Keratinocyte (primary cell): Measurements from ENCODE around the gene CGGBP1. TPM values are rescaled to one million over a fixed set of nuclear protein-coding genes. Genes with fewer than 3 reads are reported as not detected.

Source experiments
- DNase-seq: peaks from one replicate; pipeline ENCODE4 v3.0.0-alpha.2; 2011; ENCODE audit warnings: low read depth, missing footprints, low spot score
- FAIRE-seq: peaks from 2 replicates; lab custom pipeline; 2011; peaks lifted over from hg19 to GRCh38; lab: Jason Lieb, UNC
- H2AFZ ChIP-seq: 2 replicates; pipeline ENCODE4 v1.6.0; 2012; ENCODE audit warnings: low read length, control low read depth, inconsistent platforms; ENCODE audit not compliant: control insufficient read depth
- H3K27ac ChIP-seq: 2 replicates; pipeline ENCODE4 v1.5.1; 2011; ENCODE audit warnings: low read length; ENCODE audit not compliant: control insufficient read depth, insufficient read depth
- H3K27me3 ChIP-seq: 3 replicates; pipeline ENCODE4 v1.6.0; 2011; ENCODE audit warnings: low read length; ENCODE audit not compliant: control insufficient read depth, insufficient read depth; ENCODE audit errors: extremely low read depth
- H3K36me3 ChIP-seq, 2 experiments: 2 replicates in 1 of 2; 3 replicates in 1 of 2; pipeline ENCODE4 v1.5.1; 2011; ENCODE audit warnings: low read length in 2 of 2, mild to moderate bottlenecking in 1 of 2; ENCODE audit not compliant: control insufficient read depth in 2 of 2, insufficient read depth in 2 of 2; ENCODE audit errors: extremely low read depth in 1 of 2
- H3K4me1 ChIP-seq: 3 replicates; pipeline ENCODE4 v1.5.1; 2011; ENCODE audit warnings: low read length; ENCODE audit not compliant: control insufficient read depth, insufficient read depth; ENCODE audit errors: extremely low read depth
- H3K4me2 ChIP-seq: 3 replicates; pipeline ENCODE4 v1.6.0; 2011; ENCODE audit warnings: low read depth, low read length; ENCODE audit not compliant: control insufficient read depth, insufficient read depth; ENCODE audit errors: extremely low read depth
- H3K4me3 ChIP-seq, 3 experiments: fragments of 200-600 bp in 1 of 3; sonication (generic) in 1 of 3; 2 replicates in 2 of 3; 3 replicates in 1 of 3; pipeline ENCODE4 v1.5.1; 2011 to 2016; ENCODE audit warnings: low read length in 3 of 3, mild to moderate bottlenecking in 3 of 3, control low read depth in 2 of 3, inconsistent platforms in 1 of 3, low read depth in 1 of 3, mixed read lengths in 1 of 3, mixed run types in 1 of 3, moderate library complexity in 1 of 3; ENCODE audit not compliant: control insufficient read depth in 2 of 3, insufficient read depth in 2 of 3; ENCODE audit errors: extremely low read depth in 1 of 3
- H3K79me2 ChIP-seq: 2 replicates; pipeline ENCODE4 v1.6.0; 2012; ENCODE audit warnings: low read length; ENCODE audit not compliant: control insufficient read depth, insufficient read depth
- H3K9ac ChIP-seq: 3 replicates; pipeline ENCODE4 v1.6.0; 2011; ENCODE audit warnings: low read length; ENCODE audit not compliant: control insufficient read depth, insufficient read depth; ENCODE audit errors: extremely low read depth
- H3K9me1 ChIP-seq: 3 replicates; pipeline ENCODE4 v1.6.0; 2011; ENCODE audit warnings: low read length; ENCODE audit not compliant: control insufficient read depth, insufficient read depth; ENCODE audit errors: extremely low read depth
- H3K9me3 ChIP-seq: 2 replicates; pipeline ENCODE4 v1.5.1; 2012; ENCODE audit warnings: low read depth, low read length; ENCODE audit not compliant: control insufficient read depth
- H4K20me1 ChIP-seq: 3 replicates; pipeline ENCODE4 v1.6.0; 2011; ENCODE audit warnings: low read length; ENCODE audit not compliant: control insufficient read depth, insufficient read depth; ENCODE audit errors: extremely low read depth
- CTCF ChIP-seq, 3 experiments: IDR thresholded peaks in 1 of 3; conservative IDR thresholded peaks in 1 of 3; optimal IDR thresholded peaks in 1 of 3; 2 replicates in 2 of 3; 3 replicates in 1 of 3; pipeline versions ENCODE3 to v1.5.1; 2011; ENCODE audit warnings: low read length in 3 of 3, mild to moderate bottlenecking in 3 of 3, moderate library complexity in 2 of 3, control low read depth in 1 of 3, inconsistent platforms in 1 of 3; ENCODE audit not compliant: insufficient read depth in 2 of 3; ENCODE audit errors: extremely low read depth in 1 of 3
- EZH2 ChIP-seq: IDR thresholded peaks from one replicate; pipeline ENCODE4 v1.6.1; 2012; ENCODE audit warnings: inconsistent platforms, mild to moderate bottlenecking, low read length, moderate library complexity
- dilution Hi-C: fragments of 300-500 bp; cut with MboI; formaldehyde crosslinking; loops from one replicate; pipeline ENCODE4 v1.7.0; 2020; ENCODE audit warnings: low sequenced_read_pairs; ENCODE audit not compliant: extremely low pct_ligation_motif_present
- polyA plus RNA-seq, 5 experiments: library from polyadenylated mRNA; depleted of rRNA in 3 of 5; stranded (reverse) in 3 of 5; stranded (forward) in 1 of 5; unstranded in 1 of 5; fragments of >200 nt; gene quantifications; 1 replicate in 1 of 5; 2 replicates in 3 of 5; 3 replicates in 1 of 5; pipeline versions ENCODE4 v1.2.1 to v1.2.3, GENCODE V29; 2011 to 2012; ENCODE audit warnings: missing spikeins in 2 of 5, low read depth in 1 of 5, low replicate concordance in 1 of 5

CGGBP1 gene
- polyA plus RNA-seq, 1 donor (not counting 4 experiments of a cell fraction or from before 2014, with no cell fraction given), result 43.3 TPM

- Histone ChIP-seq H3K9ac (no peak overlapping the region), H3K9me3 (no peaks in the 10 kb centered on the region), H3K9me1 (no peaks in the 10 kb centered on the region), H4K20me1 (no peaks in the 10 kb centered on the region), H3K36me3 (no peaks in the 10 kb centered on the region), H3K27ac (no peak overlapping the region), H2AFZ (no peak overlapping the region), H3K79me2 (peaks cover 10% of the 10 kb centered on the region), H3K4me3 (no peak overlapping the region), H3K4me1 (no peaks in the 10 kb centered on the region), H3K4me2 (no peak overlapping the region), H3K27me3 (no peaks in the 10 kb centered on the region)
- dilution Hi-C loops, result no loop called here
- no peak for DNase-seq
- FAIRE-seq, result no peak
- TF ChIP-seq CTCF (optimal IDR thresholded peaks at IDR 0.05 in 1 of 3, IDR thresholded peaks at IDR 0.05 in 1 of 3, conservative IDR thresholded peaks at IDR 0.05 in 1 of 3; ENCODE audit: extremely low read depth in 1 of 3, insufficient read depth in 2 of 3, low read length in 3 of 3), result no peak
Observed at GRCh38 chr3:88101142-88101541, 42.3 kb upstream of the CGGBP1 start.

GRCh38 chr3:88093266-88093665 is 34.5 kb upstream of the CGGBP1 start:
- Histone ChIP-seq H3K4me3 (no peak overlapping the region), H3K4me1 (no peaks in the 10 kb centered on the region), H3K36me3 (no peaks in the 10 kb centered on the region), H4K20me1 (no peaks in the 10 kb centered on the region), H2AFZ (no peak overlapping the region), H3K9me3 (no peaks in the 10 kb centered on the region), H3K27me3 (no peaks in the 10 kb centered on the region), H3K4me2 (no peak overlapping the region), H3K79me2 (peaks cover 17% of the 10 kb centered on the region), H3K9ac (no peak overlapping the region), H3K27ac (no peak overlapping the region), H3K9me1 (no peaks in the 10 kb centered on the region)
- dilution Hi-C loops, result no loop called here
- no peak for TF ChIP-seq EZH2
- TF ChIP-seq CTCF (optimal IDR thresholded peaks at IDR 0.05 in 1 of 3, IDR thresholded peaks at IDR 0.05 in 1 of 3, conservative IDR thresholded peaks at IDR 0.05 in 1 of 3; ENCODE audit: extremely low read depth in 1 of 3, insufficient read depth in 2 of 3, low read length in 3 of 3), result no peak
- DNase-seq (no peak), FAIRE-seq (no peak)
